ENCODE measurements around the gene FGD4. TPM values are rescaled to one million over a fixed set of nuclear protein-coding genes. Genes with fewer than 3 reads are reported as not detected.

The FGD4 gene
- total and polyA plus RNA-seq, 2 of the 4 experiments (the other 2 are of a cell fraction): 2.1 to 8.8 TPM

DNA sequence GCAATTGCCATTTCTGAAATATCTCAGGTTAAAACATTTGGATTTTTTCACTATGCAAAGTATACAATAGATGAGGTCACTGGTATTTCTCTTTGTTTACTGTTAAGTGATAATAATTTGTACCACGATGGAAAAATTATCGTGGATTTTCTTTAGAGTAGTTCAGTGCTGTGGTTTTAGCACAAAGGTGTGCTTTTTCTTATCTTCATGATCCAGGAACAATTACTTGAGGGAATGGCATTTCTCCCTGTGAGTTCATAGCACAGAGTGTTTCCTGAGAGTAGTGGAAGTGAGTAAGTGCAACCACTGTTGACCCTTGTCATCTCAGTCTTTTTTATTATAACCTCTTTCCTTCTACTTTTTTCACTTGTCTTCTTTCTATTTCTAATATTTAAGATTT is 86.8 kb downstream of the FGD4 start:
- Histone ChIP-seq H2AFZ (replicated peaks; ENCODE audit: low read length, poor library complexity) (no peak overlapping the region), H3K14ac (replicated peaks; ENCODE audit: low read depth, low read length) (no peak overlapping the region), H2AK5ac (ENCODE audit: low read depth, low read length) (no peak overlapping the region), H2BK20ac (ENCODE audit: low read depth, low read length) (no peak overlapping the region), H3K9ac (ENCODE audit: low read depth, low read length) (no peak overlapping the region), H3K27ac (ENCODE audit: insufficient read depth, low read length) (no peak overlapping the region), H2BK120ac (ENCODE audit: low read depth, low read length) (no peak overlapping the region), H4K5ac (ENCODE audit: low read depth, low read length) (no peak overlapping the region), H2AK9ac (replicated peaks; ENCODE audit: low read depth, low read length, poor library complexity) (no peak overlapping the region), H2BK5ac (ENCODE audit: low read depth, low read length, poor library complexity, severe bottlenecking) (no peak overlapping the region), H3K4ac (ENCODE audit: low read depth, low read length) (no peak overlapping the region), H2BK15ac (ENCODE audit: low read depth, low read length) (no peak overlapping the region), H3K4me3 (ENCODE audit: insufficient read depth, low read depth, low read length) (no peak overlapping the region), H3K4me1 (ENCODE audit: control insufficient read depth, insufficient read depth, low read length) (no peaks in the 10 kb centered on the region), H3K79me1 (ENCODE audit: low read depth in 1 of 2, low read length in 2 of 2) (no peaks in the 10 kb centered on the region), H3K18ac (ENCODE audit: low read depth, low read length) (no peak overlapping the region), H3K36me3 (ENCODE audit: control insufficient read depth, insufficient read depth, low read length) (no peaks in the 10 kb centered on the region), H3K9me1 (ENCODE audit: insufficient read depth, low read length) (no peaks in the 10 kb centered on the region), H3K56ac (ENCODE audit: extremely low read depth, insufficient read depth, low read length) (no peak overlapping the region), H3K23ac (ENCODE audit: low read depth, low read length) (no peak overlapping the region), H3K4me2 (ENCODE audit: low read depth, low read length) (no peak overlapping the region), H3K9me3 (ENCODE audit: control insufficient read depth, insufficient read depth, low read length) (no peaks in the 10 kb centered on the region), H3K27me3 (ENCODE audit: control insufficient read depth, insufficient read depth, low read length) (no peaks in the 10 kb centered on the region), H4K91ac (ENCODE audit: insufficient read depth, low read depth, low read length) (no peak overlapping the region), H4K20me1 (ENCODE audit: insufficient read depth, low read length) (no peaks in the 10 kb centered on the region), H4K8ac (ENCODE audit: low read depth in 2 of 2, low read length in 2 of 2) (no peak overlapping the region)
- no peak for DNase-seq
- ChIA-PET CTCF (no interaction called here), POLR2A (ENCODE audit: unreplicated experiment) (no interaction called here)
- no CpG with 5 or more reads among the region's 2 CpGs for WGBS, 2 experiments (ENCODE audit: extremely low coverage in 2 of 2, insufficient read length in 1 of 2)
- no peak for ATAC-seq (ENCODE audit: low read depth)
- TF ChIP-seq MAFK (IDR thresholded peaks at IDR 0.05; ENCODE audit: low read depth, low read length) (no peak), MAZ (IDR thresholded peaks at IDR 0.05; ENCODE audit: borderline replicate concordance, low read depth, low read length) (no peak), SMC3 (IDR thresholded peaks at IDR 0.05; ENCODE audit: low read depth, low read length) (no peak), MXI1 (IDR thresholded peaks at IDR 0.05; ENCODE audit: borderline replicate concordance, low read depth, low read length) (no peak), CHD1 (IDR thresholded peaks at IDR 0.05; ENCODE audit: low read depth, low read length) (no peak), BHLHE40 (IDR thresholded peaks at IDR 0.05; ENCODE audit: low read depth, low read length) (no peak), RCOR1 (IDR thresholded peaks at IDR 0.05; ENCODE audit: insufficient replicate concordance, low read length) (no peak), NFE2L2 (IDR thresholded peaks at IDR 0.05; ENCODE audit: low read depth, low read length) (no peak), RAD21 (IDR thresholded peaks at IDR 0.05; ENCODE audit: low read length) (no peak), FOS (IDR thresholded peaks at IDR 0.05; ENCODE audit: low read depth, low read length) (no peak), RFX5 (IDR thresholded peaks at IDR 0.05; ENCODE audit: low read depth, low read length) (no peak), POLR2A (IDR thresholded peaks at IDR 0.05; ENCODE audit: low read depth, low read length) (no peak)
- TF ChIP-seq, protein P1, sequence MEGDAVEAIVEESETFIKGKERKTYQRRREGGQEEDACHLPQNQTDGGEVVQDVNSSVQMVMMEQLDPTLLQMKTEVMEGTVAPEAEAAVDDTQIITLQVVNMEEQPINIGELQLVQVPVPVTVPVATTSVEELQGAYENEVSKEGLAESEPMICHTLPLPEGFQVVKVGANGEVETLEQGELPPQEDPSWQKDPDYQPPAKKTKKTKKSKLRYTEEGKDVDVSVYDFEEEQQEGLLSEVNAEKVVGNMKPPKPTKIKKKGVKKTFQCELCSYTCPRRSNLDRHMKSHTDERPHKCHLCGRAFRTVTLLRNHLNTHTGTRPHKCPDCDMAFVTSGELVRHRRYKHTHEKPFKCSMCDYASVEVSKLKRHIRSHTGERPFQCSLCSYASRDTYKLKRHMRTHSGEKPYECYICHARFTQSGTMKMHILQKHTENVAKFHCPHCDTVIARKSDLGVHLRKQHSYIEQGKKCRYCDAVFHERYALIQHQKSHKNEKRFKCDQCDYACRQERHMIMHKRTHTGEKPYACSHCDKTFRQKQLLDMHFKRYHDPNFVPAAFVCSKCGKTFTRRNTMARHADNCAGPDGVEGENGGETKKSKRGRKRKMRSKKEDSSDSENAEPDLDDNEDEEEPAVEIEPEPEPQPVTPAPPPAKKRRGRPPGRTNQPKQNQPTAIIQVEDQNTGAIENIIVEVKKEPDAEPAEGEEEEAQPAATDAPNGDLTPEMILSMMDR (conservative IDR thresholded peaks at IDR 0.05; ENCODE audit: low read depth, low read length): no peak
- TF ChIP-seq, protein P2, sequence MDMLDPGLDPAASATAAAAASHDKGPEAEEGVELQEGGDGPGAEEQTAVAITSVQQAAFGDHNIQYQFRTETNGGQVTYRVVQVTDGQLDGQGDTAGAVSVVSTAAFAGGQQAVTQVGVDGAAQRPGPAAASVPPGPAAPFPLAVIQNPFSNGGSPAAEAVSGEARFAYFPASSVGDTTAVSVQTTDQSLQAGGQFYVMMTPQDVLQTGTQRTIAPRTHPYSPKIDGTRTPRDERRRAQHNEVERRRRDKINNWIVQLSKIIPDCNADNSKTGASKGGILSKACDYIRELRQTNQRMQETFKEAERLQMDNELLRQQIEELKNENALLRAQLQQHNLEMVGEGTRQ (IDR thresholded peaks at IDR 0.05; ENCODE audit: low read depth, low read length): no peak
- TF ChIP-seq, protein P3, sequence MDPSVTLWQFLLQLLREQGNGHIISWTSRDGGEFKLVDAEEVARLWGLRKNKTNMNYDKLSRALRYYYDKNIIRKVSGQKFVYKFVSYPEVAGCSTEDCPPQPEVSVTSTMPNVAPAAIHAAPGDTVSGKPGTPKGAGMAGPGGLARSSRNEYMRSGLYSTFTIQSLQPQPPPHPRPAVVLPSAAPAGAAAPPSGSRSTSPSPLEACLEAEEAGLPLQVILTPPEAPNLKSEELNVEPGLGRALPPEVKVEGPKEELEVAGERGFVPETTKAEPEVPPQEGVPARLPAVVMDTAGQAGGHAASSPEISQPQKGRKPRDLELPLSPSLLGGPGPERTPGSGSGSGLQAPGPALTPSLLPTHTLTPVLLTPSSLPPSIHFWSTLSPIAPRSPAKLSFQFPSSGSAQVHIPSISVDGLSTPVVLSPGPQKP (IDR thresholded peaks at IDR 0.05; ENCODE audit: borderline replicate concordance, low read depth, low read length): no peak
- dilution Hi-C loops (cut with HindIII; ENCODE audit: low sequenced_read_pairs, unreplicated experiment): no loop called here
- no TSS peak for BruUV-seq (replicated peaks)
- in situ Hi-C loops (cut with MboI; ENCODE audit: low sequenced_read_pairs): no loop called here
- intact Hi-C loops (cut with micrococcal nuclease): no loop called here

Measured in IMR-90 (cell line).